Mucosa of descending colon (tissue), 3 donors: ENCODE results near the gene JCAD. TPM values are rescaled to one million over a fixed set of nuclear protein-coding genes. Genes with fewer than 3 reads are reported as not detected.
"Not testable (repeated sequence)": the region's sequence is repeated elsewhere in the genome, so short reads cannot be mapped to it uniquely, and the experiment has no call there.

Experiments
- ATAC-seq: fragments of 200-7000 bp; cut with Tn5 transposase; one replicate; pipeline ENCODE4 v1.9.1; 2020; ENCODE audit warnings: mild to moderate bottlenecking, moderate library complexity
- DNase-seq, 3 donors: peaks; one replicate each; pipeline ENCODE4 v3.0.0-alpha.2; 2020
- H3K36me3 ChIP-seq: fragments of 200-600 bp; one replicate; pipeline ENCODE4 v1.8.0; 2021; ENCODE audit warnings: low read depth, mild to moderate bottlenecking
- H3K4me1 ChIP-seq: fragments of 200-600 bp; one replicate; pipeline ENCODE4 v1.8.0; 2021; ENCODE audit warnings: low read depth, mild to moderate bottlenecking
- H3K4me3 ChIP-seq: fragments of 200-600 bp; one replicate; pipeline ENCODE4 v1.8.0; 2021; ENCODE audit warnings: mild to moderate bottlenecking
- H3K9me3 ChIP-seq: fragments of 200-600 bp; one replicate; pipeline ENCODE4 v1.8.0; 2021; ENCODE audit warnings: mild to moderate bottlenecking
- intact Hi-C, 2 donors: fragments of 100-400 bp; cut with DNase I in 1 of 2; cut with micrococcal nuclease in 1 of 2; formaldehyde crosslinking; loops; one replicate each; pipeline versions ENCODE4 v1.11.0 to v1.11.1; 2022; cut with DNase I, micrococcal nuclease
- total RNA-seq, 3 donors: library from RNA; stranded (reverse); fragmentation: NEBNext Ultra II Directional in 2 of 3; extraction: Animal tissue kit (Norgen Biotek cat#: 25700) in 2 of 3; gene quantifications; one replicate each; pipeline versions ENCODE4 v1.2.1 to v1.2.4, GENCODE V29; 2021 to 2023
- TF ChIP-seq, protein P1 (sequence below): fragments of 200-600 bp; IDR thresholded peaks from one replicate; pipeline ENCODE4 v1.8.0; 2022; ENCODE audit warnings: antibody characterized with exemption, mild to moderate bottlenecking
- donor health status: DM: no; HTN: no; CAD: no; lungs with moderate emphysema.
- donor health status: DM: no; HTN: no; CAD: no.
- donor health status: DM: no; HTN: yes; CAD: no.

JCAD gene
- total RNA-seq, 3 donors from 2014 or later = 4.9 to 256 (median 9.0) TPM

DNA sequence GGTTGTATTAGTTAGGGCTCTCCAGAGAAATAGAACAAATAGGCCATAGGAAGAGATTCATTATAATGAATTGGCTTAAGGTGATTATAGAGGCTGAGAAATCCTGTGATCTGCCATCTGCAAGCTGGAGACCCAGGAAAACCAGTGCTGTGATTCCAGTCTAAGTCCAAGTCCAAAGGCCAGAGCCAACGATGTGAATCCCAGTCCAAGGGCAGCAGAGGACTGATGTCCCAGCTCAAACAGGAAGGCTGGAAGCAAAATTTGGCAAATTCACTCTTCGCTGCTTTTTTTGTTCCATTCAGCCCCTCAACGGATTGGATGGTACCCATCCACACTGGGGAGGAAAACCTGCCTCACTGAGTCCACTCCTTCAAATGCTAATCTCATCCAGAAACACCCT, 68.0 kb downstream of the JCAD start:
- no peak for DNase-seq
- TF ChIP-seq, protein P1, sequence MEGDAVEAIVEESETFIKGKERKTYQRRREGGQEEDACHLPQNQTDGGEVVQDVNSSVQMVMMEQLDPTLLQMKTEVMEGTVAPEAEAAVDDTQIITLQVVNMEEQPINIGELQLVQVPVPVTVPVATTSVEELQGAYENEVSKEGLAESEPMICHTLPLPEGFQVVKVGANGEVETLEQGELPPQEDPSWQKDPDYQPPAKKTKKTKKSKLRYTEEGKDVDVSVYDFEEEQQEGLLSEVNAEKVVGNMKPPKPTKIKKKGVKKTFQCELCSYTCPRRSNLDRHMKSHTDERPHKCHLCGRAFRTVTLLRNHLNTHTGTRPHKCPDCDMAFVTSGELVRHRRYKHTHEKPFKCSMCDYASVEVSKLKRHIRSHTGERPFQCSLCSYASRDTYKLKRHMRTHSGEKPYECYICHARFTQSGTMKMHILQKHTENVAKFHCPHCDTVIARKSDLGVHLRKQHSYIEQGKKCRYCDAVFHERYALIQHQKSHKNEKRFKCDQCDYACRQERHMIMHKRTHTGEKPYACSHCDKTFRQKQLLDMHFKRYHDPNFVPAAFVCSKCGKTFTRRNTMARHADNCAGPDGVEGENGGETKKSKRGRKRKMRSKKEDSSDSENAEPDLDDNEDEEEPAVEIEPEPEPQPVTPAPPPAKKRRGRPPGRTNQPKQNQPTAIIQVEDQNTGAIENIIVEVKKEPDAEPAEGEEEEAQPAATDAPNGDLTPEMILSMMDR = no peak
- Histone ChIP-seq H3K4me1 (no peaks in the 10 kb centered on the region), H3K9me3 (no peaks in the 10 kb centered on the region), H3K36me3 (no peaks in the 10 kb centered on the region), H3K4me3 (no peak overlapping the region)
- ATAC-seq = no peak
- intact Hi-C loops = no loop called here

DNA sequence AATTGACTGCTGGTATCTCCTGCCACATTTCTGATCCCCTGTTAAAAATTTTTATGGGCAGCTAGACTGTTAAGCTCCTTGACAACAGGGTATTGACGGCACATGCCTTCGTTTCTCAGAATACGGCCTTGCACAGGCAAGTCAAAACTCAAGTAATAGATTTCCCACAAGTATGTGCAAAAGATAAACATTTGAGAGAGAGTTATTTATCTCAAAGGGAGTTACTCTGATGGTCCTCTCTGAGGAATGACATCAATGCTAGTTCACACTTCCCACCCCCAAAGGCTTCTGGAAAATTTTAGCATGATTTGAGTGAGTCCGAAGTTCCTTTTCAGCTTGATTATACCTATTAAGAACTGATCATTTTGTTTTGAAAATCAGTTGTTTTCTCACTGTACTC, 71.9 kb downstream of the JCAD start:
- H3K4me1 ChIP-seq = no peaks in the 10 kb centered on the region
- H3K4me3 ChIP-seq = no peak overlapping the region
- no peaks in the 10 kb centered on the region for H3K36me3 ChIP-seq
- intact Hi-C loops = no loop called here
- TF ChIP-seq, protein P1 = no peak
- ATAC-seq (no peak), DNase-seq (no peak)
- peaks cover 10% of the 10 kb centered on the region for H3K9me3 ChIP-seq

DNA sequence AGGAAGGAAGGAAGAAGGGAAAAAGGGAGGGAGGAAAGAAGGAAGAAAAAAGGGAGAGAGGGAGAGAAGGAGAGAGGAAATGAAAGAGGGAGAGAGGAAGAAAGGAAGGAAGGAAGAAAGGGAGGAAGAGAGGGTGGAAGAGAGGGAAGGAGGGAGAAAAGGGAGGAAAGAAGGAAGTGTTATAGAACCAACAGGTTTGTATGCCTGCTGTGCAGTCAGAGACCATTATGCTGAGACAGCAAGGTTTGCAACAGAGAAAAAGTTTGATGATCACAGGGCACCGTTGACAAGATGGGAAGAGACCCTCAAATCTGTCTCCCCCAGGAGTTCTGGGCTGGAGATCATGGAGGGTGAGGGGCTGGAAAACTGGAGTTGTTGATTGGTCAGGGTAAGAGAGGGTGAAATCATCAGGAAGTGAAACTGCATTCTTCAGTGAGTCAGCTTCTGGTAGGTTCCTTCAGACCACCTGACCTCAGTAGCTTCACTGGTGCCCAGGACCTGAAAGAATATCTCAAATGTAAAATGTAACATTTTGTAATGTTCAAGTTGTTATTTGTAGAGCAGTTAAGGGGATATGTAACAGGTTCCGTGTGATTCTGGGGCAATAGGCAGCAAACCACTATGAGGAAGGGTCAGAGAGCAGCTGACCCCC, 76.3 kb downstream of the JCAD start:
- H3K36me3 ChIP-seq = no peaks in the 10 kb centered on the region
- TF ChIP-seq, protein P1 = no peak
- DNase-seq = no peak
- no peak overlapping the region for H3K4me3 ChIP-seq
- no peaks in the 10 kb centered on the region for H3K4me1 ChIP-seq
- ATAC-seq = no peak
- H3K9me3 ChIP-seq = peaks cover 13% of the 10 kb centered on the region
- intact Hi-C loops = no loop called here

DNA sequence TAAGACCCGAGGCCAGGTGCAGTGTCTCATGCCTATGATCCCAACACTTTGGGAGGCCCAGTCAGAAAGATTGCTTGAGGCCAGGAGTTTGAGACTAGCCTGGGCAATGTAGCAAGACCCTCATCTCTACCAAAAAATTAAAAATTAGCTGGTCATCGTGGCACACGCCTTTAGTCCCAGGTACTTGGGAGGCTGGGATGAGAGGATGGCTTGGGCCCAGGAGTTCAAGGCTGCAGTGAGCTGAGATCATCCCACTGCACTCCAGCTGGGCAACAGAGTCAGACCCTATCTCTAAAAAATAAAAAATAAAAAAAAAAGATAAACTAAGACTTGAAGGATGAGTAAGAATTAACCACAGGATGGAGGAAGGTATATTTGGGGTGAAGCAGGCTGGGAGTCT, 77.9 kb downstream of the JCAD start:
- no peaks in the 10 kb centered on the region for H3K36me3 ChIP-seq
- peaks cover 13% of the 10 kb centered on the region for H3K9me3 ChIP-seq
- no peaks in the 10 kb centered on the region for H3K4me1 ChIP-seq
- TF ChIP-seq, protein P1 = no peak
- intact Hi-C loops = no loop called here
- ATAC-seq (no peak), DNase-seq (no peak)
- no peak overlapping the region for H3K4me3 ChIP-seq

DNA sequence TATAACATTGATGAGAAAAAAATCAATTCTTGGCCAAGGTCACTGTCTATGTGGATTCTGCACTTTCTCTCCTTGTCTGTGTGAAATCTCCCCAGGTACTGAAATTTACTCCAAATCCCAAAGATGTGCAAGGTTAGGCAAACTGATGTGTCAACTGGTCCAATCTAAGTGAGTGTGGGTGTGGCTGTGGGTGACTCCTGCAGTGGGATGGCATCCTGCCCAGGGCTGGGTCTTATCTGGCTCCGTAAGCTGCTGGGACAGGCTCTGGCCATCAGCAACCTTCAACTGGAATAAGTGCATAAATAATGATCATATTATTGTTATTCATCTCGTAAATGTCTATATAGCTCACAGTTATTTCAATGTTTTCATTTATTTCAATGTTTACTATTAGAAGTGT, 79.3 kb downstream of the JCAD start:
- intact Hi-C loops = no loop called here
- DNase-seq (no peak), ATAC-seq (no peak)
- Histone ChIP-seq H3K4me3 (no peak overlapping the region), H3K36me3 (no peaks in the 10 kb centered on the region), H3K9me3 (peaks cover 13% of the 10 kb centered on the region), H3K4me1 (no peaks in the 10 kb centered on the region)
- TF ChIP-seq, protein P1 = no peak

DNA sequence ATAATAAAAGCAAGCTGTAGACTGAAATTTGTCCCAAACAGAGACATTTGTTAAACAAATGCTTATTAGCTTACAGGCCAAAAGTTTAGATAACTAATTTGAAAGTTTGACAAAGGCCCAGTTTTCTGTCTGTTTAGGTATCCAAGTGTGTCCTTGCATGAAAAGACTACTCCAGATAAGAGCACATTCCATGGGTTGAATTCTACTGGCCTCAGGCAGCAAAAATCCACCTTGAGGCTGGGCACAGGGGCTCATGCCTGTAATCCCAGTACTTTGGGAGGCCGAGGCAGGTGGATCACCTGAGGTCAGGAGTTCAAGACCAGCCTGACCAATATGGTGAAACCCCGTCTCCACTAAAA, 80.0 kb downstream of the JCAD start:
- H3K4me3 ChIP-seq, ATAC-seq, H3K36me3 ChIP-seq, intact Hi-C loops, DNase-seq, H3K4me1 ChIP-seq: not testable (repeated sequence)
- peaks cover 13% of the 10 kb centered on the region for H3K9me3 ChIP-seq
